Hepatocyte (in vitro differentiated cells): Measurements from ENCODE around the gene CACNA2D1.

ENCODE experiments used
- EZH2phosphoT487 ChIP-seq: fragments of 200-600 bp; sonication (generic); IDR thresholded peaks from one replicate; pipeline ENCODE4 v1.6.1; 2018; ENCODE audit warnings: antibody characterized with exemption, mild to moderate bottlenecking, low read depth, moderate library complexity; ENCODE audit not compliant: unreplicated experiment, severe bottlenecking
- TF ChIP-seq, protein P1 (sequence below): fragments of 200-600 bp; sonication (generic); IDR thresholded peaks from 2 replicates; pipeline ENCODE4 v1.5.1; 2016; ENCODE audit warnings: antibody characterized with exemption, mild to moderate bottlenecking; ENCODE audit not compliant: poor library complexity

- TF ChIP-seq EZH2phosphoT487: no peak
- TF ChIP-seq, protein P1, sequence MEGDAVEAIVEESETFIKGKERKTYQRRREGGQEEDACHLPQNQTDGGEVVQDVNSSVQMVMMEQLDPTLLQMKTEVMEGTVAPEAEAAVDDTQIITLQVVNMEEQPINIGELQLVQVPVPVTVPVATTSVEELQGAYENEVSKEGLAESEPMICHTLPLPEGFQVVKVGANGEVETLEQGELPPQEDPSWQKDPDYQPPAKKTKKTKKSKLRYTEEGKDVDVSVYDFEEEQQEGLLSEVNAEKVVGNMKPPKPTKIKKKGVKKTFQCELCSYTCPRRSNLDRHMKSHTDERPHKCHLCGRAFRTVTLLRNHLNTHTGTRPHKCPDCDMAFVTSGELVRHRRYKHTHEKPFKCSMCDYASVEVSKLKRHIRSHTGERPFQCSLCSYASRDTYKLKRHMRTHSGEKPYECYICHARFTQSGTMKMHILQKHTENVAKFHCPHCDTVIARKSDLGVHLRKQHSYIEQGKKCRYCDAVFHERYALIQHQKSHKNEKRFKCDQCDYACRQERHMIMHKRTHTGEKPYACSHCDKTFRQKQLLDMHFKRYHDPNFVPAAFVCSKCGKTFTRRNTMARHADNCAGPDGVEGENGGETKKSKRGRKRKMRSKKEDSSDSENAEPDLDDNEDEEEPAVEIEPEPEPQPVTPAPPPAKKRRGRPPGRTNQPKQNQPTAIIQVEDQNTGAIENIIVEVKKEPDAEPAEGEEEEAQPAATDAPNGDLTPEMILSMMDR: no peak
Measured at GRCh38 chr7:82131215-82131614, 312.4 kb downstream of the CACNA2D1 start.
